HG02884 (cell line): Measurements from ENCODE around the gene EHBP1L1.
"Not testable (repeated sequence)": the region's sequence is repeated elsewhere in the genome, so short reads cannot be mapped to it uniquely, and the experiment has no call there.

Source experiments
- ATAC-seq: cut with Tn5 transposase; IDR thresholded peaks from one replicate; pipeline ENCODE4 v1.9.1; 2021; ENCODE audit warnings: mild to moderate bottlenecking, moderate library complexity; ENCODE audit not compliant: unreplicated experiment

Gene EHBP1L1

DNA sequence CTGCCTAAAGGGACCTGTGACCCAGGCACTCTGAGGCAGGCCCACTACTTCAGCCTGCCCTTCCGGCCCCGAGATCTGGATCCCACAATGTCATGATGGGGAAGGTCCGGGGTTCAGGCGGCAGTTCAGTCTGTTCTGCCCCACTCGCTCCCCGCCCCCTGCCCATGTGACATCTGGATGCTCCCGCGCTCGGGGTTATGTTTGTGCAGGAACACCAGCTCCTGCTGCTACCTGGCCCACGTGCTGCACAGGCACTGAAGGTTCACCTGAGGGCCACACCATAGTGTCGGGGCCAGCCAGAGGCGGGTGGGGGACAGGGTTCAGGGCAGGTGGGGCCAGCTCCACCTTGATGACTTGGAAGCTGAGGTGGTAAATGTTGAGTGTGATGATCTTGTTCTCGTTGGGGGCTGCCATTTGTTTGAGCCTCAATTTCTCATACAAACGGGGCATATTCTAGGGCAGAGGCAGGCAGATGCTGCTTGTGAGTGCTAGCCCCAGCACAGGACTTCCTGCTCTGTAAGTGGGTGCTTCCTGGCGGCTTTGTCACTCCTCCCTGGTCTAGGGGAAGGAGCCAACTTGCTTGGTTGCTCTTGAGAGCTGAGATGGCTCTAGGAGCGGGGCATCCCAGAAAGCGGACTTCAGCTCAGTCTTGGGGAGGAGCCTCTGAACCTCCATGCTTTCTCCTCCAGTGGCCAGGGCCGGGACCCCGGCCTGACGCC, 57.7 kb downstream of the EHBP1L1 start:
- ATAC-seq, result no peak

DNA sequence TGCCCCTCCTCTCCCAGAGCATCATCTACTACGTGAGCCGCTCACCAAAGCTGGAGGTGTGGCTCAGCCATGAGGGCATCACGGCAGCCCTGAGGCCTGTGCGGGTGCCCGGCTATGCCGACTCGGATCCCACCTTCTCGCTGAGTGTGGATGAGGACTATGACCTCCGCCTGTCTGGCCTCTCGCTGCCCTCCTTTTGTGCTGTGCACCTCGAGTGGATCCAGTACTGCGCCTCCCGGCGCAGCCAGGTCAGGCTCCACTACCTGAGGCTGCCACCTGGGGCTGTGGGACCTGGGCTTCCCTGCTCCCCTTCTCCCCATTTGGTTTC, 58.2 kb downstream of the EHBP1L1 start:
- ATAC-seq, result no peak

DNA sequence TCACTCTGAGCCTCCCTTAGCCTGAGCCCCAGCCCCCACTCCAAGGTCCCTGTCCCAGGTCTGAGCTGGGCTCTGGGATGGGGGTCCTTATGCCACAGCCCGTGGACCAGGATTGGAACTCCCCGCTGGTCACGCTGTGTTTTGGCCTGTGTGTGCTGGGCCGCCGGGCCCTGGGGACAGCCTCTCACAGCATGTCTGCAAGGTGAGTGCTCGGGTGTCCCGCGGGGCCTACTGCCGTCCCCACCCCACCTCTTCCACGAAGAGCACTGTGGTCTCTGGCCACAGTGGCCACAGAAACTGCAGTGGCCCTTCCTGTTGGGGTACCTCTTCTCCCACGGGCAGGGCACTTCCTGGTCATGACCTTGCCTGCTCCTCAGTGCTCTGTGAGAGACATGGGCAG, 58.6 kb downstream of the EHBP1L1 start:
- ATAC-seq, result no peak

DNA sequence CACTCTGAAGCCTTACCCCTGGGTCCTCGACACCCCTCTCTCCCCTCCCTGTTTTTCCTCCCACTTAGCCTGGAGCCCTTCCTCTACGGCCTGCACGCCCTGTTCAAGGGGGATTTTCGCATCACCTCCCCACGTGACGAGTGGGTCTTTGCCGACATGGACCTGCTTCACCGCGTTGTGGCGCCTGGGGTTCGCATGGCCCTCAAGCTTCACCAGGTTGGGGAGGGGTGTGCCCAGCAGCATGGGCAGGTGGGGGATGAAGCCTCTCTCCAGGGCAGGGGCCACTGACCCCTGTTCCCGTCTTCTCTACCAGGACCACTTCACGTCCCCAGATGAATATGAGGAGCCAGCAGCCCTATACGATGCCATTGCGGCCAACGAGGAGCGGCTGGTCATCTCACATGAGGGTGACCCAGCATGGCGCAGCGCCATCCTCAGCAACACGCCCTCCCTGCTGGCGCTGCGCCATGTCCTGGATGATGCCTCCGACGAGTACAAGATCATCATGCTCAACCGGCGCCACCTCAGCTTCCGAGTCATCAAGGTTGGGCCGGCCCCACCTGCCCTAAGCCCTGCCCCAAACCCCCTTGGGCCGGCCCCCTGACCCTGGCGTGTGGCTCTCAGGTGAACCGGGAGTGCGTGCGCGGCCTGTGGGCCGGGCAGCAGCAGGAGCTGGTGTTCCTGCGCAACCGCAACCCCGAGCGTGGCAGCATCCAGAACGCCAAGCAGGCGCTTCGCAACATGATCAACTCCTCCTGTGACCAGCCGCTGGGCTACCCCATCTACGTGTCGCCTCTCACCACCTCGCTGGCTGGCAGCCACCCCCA, 59.3 kb downstream of the EHBP1L1 start:
- no peak for ATAC-seq

DNA sequence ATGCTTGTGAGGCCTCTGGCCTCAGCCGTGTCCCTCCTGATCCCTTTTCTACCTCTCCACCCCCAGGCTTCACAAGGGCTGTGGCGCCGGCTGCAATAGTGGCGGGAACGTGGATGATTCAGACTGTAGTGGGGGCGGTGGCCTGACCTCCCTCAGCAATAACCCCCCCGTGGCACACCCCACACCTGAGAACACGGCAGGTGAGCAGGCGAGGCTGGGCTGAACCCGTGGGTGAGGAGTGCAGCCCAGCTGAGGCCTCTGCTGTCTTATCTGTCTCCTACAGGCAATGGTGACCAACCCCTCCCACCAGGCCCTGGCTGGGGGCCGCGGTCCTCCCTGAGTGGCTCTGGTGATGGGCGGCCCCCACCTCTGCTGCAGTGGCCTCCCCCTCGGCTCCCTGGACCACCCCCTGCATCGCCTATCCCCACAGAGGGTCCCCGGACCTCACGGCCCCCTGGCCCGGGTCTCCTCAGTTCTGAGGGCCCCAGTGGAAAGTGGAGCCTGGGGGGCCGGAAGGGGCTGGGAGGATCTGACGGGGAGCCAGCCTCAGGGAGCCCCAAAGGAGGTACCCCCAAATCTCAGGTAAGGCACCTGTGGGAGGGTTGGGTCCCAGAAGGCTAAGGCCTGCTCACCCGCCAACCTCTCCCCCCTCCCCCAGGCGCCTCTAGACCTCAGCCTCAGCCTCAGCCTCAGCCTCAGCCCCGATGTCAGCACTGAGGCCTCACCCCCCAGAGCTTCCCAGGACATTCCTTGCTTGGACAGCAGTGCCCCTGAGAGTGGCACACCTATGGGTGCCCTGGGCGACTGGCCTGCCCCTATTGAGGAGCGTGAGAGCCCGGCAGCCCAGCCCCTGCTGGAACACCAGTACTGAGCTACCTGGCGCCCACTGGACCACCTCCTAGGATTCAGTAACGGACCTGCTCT, 60.5 kb downstream of the EHBP1L1 start:
- no peak for ATAC-seq

DNA sequence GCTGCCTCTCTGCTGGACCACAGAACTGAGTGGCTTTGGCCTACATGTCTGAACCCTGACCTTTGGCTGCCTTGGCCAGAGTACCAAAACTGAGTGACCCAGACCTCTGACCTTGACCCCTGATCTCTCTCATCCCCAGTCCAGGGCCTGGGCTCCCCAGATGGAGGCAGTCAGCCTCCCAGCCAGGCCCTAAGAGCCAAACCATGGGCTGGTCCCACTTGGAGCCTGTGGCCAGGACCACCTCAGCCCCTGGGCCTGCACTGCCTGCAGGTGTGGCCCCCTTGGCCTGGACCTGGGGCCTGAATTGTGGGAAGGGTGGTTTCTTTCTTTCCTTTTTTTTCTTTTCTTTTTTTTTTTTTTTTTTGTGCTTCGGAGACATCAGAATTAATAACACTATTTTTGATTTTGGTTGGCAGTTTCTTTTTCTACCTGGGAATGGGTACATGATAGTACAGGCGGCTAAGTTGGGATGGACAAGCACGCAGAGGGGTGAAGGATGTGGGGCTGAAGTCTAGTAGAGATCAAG, 61.2 kb downstream of the EHBP1L1 start:
- no peak for ATAC-seq

DNA sequence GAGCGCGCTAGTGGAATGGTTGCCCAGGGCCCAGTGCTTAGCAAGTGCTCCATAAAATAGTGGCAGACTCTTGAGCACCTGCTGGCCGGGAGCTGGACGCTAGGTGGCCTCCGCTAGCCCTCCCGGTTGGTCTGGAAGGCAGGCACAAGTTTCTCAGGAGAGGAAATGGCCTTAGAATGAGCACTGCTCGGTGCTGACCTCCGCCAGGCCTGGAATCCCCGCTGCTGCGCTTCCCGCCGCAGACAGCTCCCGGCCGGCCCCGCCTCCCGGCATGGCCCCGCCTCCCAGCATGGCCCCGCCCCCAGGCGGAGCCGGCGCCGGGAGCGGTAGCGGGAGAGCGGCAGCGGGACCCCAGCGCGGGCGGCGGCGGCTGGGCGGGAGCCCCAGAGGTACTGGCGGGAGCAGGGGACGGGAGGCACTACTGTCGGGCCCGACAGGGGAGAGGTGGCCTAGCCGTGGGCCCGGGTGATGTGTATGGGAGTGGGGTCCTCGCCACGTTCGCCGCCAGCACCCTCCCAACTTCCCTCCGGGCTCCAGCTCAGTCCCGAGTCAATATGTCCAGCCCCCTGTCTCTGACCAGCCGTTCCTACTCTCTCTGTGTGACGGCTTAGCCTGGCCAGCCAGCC, 62.1 kb downstream of the EHBP1L1 start, which contains the start of gene SIPA1:
SIPA1 (plus strand) TSS at position 308 of the 626 bp plus-strand sequence. CDS start 2,821 bp downstream, outside the sequence.
- ATAC-seq, result no peak

DNA sequence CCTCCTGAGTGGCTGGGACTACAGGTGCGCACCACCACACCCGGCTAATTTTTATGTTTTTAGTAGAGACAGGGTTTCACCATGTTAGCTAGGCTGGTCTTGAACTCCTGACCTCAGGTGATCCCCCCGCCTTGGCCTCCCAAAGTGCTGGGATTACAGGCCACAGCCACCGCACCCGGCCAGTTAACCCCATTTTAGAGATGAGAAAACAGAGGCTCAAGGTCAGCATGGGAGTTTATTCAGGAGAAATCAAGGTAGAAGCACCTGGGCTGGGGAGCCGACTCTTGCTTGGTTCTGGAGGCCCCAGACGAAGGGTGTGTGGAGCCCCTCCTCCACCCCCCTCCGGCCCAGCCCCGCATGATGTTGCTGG, 63.4 kb downstream of the EHBP1L1 start:
- ATAC-seq, result not testable (repeated sequence)

DNA sequence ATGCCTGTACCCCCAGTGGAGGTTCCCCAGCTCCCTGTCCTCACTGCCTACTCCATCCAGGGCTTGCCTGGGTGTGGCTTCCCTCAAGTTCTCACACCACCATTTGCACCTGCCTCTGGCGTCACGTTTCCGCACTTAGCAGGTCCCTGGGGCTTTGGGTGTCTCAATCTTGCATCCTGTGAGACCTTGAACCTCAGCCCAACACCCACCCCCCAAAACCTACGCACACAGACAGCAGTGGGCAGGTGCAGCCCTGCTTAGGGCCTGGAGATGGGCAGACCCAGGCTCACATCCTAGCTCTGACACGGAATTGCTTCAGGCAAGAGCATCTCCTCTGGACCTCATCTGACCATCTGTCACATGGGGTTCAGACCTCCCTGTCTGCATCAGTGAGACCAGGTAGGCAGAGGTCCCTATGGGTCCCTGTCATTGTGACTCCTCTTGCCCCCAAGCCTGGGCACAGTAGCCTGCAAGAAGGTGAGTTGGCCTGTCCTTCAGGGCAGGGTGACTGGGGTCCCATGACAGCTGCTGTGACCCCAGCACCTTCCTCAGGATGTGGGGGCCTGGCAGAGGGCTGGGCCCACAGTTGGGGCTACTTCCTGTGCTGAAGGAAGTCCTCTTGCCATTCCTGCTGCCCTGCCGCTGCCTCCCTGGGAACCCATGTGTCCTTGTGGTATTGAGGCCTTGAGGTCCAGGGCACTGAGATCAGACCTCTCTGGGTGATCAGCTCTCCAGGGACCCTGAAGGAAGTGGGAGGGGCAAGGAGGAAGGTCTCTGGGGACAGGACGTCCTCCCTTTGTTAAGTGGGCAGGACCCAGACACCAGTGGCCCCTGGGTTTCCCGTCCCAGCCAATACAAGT, 64.0 kb downstream of the EHBP1L1 start:
- ATAC-seq, result no peak

DNA sequence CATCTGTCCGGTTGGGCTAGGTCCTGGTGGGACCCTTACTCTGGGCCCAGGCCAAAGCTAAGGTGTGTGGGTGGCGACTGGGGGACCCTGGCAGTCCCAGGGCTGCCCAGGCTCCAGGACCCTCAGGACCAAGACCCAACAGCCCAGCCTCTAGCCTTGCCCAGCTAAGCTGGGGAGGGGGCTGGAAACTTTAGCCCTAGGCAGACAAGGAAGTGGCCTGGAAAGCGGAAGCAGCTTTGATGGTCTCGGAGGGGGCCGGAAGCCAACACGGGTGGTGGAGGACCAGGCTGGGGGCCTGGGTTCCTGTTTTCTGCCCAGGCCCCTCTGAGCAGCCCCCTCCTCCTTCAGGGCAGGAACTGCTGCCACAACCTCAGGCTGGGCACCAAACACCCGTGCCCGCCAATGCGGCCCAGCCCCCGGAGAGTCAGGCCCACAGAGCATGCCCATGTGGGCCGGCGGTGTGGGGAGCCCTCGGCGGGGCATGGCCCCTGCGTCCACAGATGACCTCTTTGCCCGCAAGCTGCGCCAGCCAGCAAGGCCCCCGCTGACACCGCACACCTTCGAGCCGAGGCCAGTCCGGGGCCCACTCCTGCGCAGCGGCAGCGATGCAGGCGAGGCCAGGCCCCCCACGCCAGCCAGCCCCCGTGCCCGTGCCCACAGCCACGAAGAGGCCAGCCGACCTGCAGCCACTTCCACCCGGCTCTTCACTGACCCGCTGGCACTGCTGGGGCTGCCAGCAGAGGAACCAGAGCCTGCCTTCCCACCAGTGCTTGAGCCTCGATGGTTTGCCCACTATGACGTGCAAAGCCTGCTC, 64.8 kb downstream of the EHBP1L1 start:
- ATAC-seq, result no peak

DNA sequence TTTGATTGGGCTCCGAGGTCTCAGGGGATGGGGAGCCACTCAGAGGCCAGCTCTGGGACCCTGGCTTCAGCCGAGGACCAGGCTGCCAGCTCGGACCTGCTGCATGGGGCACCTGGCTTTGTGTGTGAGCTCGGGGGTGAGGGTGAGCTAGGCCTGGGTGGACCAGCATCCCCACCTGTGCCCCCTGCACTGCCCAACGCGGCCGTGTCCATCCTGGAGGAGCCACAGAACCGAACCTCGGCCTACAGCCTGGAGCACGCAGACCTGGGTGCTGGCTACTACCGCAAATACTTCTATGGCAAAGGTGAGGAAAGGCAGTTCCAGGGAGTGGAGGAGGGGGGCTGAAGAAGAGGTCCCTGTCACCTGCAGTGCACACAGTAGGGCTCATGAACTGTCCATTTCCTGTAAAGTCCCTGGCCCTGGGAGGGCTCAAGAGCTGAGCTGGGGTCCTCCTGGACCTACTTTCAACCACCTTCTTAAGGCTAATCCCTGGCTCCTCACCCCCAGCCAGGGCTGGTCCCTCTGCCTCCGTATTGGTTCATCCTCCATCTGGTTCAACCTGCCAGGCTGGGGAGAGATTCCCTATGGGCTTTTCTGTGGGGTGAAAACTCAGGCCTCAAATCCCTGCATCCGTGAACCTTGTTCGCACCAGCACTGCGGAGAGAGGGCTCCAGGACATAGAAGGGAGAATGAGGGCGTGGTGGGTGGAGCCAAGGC, 65.6 kb downstream of the EHBP1L1 start:
- no peak for ATAC-seq
